ENCODE results near the gene FGF1.
"Not testable (repeated sequence)": the region's sequence is repeated elsewhere in the genome, so short reads cannot be mapped to it uniquely, and the experiment has no call there.

FGF1 gene

DNA sequence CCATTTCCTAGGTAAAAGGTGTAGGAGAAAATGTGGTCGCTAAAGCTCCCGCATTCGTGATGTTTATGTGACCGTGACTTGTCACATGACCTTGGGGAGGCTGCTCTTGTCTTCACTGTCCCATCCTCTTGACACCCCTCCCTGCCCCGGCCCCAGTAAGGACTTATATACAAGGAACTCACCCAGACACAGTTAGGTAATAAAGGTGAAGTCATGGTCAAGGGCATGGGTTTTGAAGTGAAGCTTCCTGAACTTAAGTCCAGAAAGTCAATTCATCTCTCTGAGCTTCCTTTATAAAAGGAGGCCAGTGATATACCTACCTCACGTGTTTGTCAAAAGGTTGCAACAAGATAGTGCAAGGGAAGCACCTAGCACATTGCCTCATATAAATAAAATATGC, 17.6 kb downstream of the FGF1 start:
- DNase-seq (ENCODE audit: low read depth) = no peak

GRCh38 chr5:142667831-142668230, 18.1 kb downstream of the FGF1 start:
- no peak for DNase-seq (ENCODE audit: low read depth)

- no peak for DNase-seq (ENCODE audit: low read depth)
Measured at GRCh38 chr5:142664636-142665035, 21.3 kb downstream of the FGF1 start.

DNA sequence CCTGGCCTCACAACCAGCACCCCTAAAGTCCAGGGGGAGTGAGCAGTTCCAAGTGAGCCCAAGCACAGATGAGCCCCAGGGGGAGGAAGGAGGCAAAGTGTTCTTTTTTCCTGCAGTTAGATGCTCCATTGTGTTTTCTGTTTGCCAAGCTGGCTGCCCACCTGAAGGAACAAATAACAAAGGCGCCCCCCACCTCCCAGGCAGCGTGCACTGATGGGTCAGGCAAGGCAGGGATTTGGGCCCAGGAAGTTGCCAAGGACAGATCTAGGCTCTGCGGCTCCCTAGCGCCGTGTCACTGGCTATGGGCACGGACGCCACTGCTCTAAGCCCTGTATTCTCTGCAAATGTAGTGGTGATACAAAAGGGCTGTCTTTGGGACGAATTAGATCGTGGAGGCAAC, 21.8 kb downstream of the FGF1 start:
- DNase-seq (ENCODE audit: low read depth) = no peak

DNA sequence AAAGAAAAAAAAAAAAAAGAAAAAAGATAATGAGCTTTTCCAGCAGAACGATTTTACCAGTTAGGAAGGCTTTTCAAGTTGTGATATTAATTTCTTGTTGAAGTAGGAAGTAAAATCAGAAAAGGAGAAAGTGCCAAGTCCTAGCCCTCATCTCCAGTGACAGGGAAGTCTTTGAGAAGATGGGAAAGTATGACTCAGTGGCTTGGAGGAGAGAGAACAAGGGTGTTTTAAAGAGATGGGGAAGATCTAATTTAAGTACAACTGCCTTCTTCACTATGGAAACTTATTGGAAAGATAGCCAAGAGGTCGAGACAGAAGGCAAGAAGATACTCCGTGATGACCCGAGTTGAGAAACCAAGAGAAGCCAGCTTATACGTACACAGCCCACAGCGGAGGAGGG, 22.6 kb downstream of the FGF1 start:
- no peak for DNase-seq (ENCODE audit: low read depth)

DNA sequence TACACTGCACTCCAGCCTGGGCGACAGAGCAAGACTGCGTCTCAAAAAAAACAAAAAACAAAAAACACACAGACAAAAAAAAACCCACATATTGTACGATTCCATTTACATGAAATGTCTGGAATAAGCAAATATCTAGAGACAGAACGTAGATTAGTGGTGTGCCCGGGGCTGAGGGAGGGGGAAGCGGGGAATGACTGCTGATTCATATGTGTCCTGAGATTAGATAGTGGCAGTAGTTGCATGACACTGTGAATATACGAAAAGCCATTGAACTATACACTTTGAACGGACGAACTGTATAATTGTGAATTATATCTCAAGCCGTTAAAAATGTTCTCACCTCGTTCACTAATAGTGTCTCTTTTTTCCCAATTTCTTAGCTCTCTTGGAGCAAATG, 23.9 kb downstream of the FGF1 start:
- DNase-seq (ENCODE audit: low read depth) = no peak

- DNase-seq (ENCODE audit: low read depth) = no peak
Measured at GRCh38 chr5:142661143-142661542, 24.7 kb downstream of the FGF1 start.

GRCh38 chr5:142660731-142661130, 25.2 kb downstream of the FGF1 start:
- no peak for DNase-seq (ENCODE audit: low read depth)

GRCh38 chr5:142660196-142660595, 25.7 kb downstream of the FGF1 start:
- DNase-seq (ENCODE audit: low read depth) = no peak

DNA sequence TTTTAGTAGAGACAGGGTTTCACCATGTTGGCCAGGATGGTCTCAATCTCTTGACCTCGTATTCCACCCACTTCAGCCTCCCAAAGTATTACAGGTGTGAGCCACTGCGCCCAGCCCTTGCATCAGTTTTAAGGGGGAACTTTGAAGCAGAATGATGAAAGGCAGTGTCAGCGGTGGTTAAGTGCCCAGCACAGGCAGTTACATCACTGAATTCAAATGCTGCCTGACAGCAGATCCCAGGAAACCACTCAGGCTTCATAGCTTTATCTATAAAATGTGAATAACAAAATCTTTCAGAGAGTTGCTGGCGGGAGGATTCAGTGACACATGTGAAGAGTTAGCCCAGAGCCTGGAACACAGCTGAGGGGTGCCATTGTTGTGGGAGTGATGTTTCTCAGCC, 26.5 kb downstream of the FGF1 start:
- DNase-seq (ENCODE audit: low read depth) = no peak

- DNase-seq (ENCODE audit: low read depth) = no peak
Measured at GRCh38 chr5:142658278-142658677, 27.6 kb downstream of the FGF1 start.

- DNase-seq (ENCODE audit: low read depth) = no peak
Measured at GRCh38 chr5:142657446-142657845, 28.4 kb downstream of the FGF1 start.

DNA sequence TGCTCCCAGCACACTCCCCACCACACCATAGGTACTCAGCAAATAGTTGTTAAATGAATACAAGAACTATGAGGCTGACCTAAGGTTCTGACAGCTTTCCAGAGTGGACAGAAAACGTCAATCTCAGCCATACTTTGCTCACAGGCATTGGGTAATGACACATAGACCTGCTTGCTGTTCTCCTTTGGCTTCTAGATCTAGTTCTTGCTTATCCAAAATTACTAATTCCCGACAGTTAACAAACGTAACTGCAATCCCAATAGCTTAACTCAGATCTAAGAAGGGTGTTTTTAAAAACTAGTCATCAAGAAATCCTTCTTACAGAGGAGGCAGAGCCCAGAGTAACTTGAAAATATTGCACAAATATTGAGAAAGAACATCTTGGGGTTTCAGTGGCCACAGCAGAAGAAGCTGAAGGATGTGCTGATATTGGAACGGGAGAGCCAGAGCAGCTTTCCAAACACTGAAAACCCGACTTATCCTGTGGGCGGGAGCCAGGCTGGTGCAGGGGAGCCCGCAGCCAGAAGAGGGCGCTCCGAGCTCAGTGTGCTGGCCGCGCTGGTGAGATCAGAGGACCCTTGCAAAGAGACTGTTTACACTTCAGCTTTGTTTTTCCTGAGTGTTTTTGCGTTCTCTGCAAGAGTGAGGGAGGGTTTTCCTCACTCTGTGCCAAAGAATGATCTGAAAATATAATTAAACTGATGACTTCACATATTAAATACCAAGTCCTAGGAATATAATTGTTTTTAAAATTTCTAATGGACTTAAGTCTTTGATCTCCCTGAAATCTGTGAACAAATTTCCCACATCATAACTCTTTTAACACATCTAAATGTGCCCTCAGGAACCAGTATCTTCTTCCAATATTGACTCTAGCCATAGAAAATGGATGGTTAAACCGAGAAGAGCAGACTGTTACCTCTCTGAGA, 30.3 kb downstream of the FGF1 start:
- no peak for DNase-seq (ENCODE audit: low read depth)

- DNase-seq (ENCODE audit: low read depth) = no peak
Measured at GRCh38 chr5:142654578-142655058, 31.3 kb downstream of the FGF1 start.

DNA sequence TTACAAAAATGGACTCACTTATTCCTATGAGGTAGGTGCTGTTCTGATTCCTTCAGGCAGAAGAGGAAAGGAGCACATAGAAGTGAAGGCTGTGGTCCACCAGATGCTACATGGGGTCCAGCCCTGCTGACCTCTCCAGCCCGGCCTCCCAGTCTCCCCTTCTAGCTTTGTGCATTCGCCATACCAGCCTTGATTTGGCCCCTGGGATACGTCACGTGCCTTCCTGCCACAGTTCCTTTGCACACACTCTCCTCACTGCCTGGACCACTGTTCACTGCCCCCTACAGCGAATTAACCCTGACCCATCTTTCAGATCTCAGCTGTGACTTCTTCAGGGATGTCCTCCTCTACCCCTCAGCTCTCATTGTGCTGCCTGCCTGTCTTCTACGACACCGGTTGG, 32.6 kb downstream of the FGF1 start:
- no peak for DNase-seq (ENCODE audit: low read depth)

DNA sequence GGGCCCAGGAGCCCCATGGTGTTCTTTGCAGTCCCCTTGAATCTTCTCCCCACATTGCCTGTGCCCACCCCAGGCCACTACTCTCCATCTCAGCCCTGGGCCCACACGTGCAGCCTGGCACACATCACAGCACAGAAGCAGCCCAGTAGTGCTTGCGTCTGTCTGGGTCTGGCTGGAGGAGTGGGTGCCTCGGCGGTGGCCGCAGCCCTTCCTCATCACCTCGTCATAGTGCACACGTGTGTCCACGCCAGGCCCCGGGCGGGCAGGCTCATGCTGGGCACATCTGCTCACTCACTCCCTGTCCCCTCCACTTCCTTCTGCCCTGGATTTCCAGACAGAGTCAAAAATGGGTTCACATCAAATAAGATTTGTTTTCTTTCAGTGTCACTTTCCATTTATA, 33.3 kb downstream of the FGF1 start:
- DNase-seq (ENCODE audit: low read depth) = no peak

DNA sequence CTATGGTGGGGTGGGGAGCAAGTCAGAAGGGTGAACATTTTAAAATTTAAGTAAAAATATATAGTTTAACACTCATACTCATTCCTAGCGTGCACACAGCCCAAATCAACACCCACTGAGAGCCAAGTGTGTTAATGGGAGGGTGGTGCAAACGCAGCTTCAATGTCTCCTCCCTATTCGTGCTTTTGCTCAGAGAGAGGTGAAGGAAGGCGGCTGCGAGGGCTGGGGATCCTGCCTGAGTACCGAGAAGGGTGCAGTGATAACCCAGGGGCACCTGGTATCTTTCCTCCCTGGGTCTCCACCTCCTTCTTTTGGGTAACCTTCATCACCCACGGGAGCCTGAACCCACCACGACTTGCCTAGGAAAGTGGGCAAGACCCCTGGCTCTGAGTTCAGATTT, 35.0 kb downstream of the FGF1 start:
- no peak for DNase-seq (ENCODE audit: low read depth)

DNA sequence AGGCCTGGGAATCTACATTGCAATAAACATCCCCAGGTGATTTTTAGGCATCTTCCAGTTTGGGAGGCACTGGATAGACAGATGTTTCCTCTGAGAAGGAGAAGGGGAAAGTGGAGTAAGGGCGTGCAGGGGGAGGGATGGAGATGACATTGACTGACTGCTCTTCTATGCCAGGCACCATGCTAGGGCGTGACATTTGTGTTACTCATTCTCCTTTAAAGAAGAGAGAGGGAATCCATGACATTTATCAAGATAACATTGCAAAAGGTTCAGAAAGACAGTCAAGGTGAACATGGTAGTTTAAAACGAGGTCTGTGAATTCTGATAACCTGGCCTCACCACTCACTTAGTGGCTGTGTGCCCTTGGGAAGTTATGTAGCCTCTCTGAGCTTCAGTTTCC, 35.8 kb downstream of the FGF1 start:
- DNase-seq (ENCODE audit: low read depth) = no peak

GRCh38 chr5:142648108-142648507, 37.8 kb downstream of the FGF1 start:
- not testable (repeated sequence) for DNase-seq (ENCODE audit: low read depth)

DNA sequence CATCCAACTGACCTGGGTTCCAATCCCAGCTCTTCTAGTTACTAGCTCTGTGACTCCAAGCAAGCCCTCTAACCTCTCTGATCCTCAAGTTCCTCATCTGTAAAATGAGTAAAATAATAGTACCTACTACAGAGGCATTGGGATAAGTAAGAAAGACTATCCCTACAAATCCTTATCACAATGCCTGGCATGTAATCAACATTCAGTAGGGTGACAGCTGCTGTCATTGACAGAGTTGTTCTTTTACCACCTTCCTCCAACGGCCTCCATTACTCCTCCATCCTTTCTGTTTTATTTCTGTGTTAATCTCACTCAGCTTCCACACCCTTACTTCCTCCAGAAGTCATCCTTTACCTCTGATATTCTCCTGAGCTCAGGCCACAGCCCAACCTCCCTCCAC, 40.4 kb downstream of the FGF1 start:
- DNase-seq (ENCODE audit: low read depth) = no peak

- no peak for DNase-seq (ENCODE audit: low read depth)
Measured at GRCh38 chr5:142644640-142645361, 41.1 kb downstream of the FGF1 start.

DNA sequence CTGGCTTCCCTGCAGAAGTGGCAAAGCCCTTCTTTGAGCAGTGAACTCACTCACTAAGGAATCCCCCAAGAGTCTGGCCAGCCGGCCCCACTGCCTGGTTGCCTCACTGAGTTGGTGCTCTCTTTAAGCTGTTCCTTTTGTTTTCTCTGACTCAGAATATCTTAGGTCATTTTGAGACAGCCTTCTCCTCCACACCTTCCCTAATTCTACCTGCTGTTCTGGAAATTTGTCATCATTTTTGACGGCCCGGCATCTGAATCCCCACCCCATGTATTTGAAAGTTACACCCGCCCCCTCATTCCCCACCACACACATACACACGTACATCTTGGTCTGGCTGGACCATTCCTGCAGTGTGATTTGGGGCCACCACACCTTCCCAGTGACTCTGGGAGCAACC, 41.8 kb downstream of the FGF1 start:
- DNase-seq (ENCODE audit: low read depth) = no peak

- no peak for DNase-seq (ENCODE audit: low read depth)
Measured at GRCh38 chr5:142643634-142644033, 42.3 kb downstream of the FGF1 start.
